NT2/D1 (cell line): ENCODE measurements around the gene GDF15.

Source experiments
- YY1 ChIP-seq: IDR thresholded peaks from 2 replicates; pipeline ENCODE4 v1.6.1; 2011; ENCODE audit not compliant: insufficient read length, insufficient read depth
- ZNF274 ChIP-seq: IDR thresholded peaks from 2 replicates; pipeline ENCODE4 v1.6.1; 2011; ENCODE audit warnings: mild to moderate bottlenecking, low read depth, low read length

- TF ChIP-seq YY1 = no peak
- no peak for TF ChIP-seq ZNF274
Observed at GRCh38 chr19:18418483-18419194, 32.7 kb downstream of the GDF15 start.
